HG03378 (cell line): ENCODE measurements around the gene APLNR.
"Not testable (repeated sequence)": the region's sequence is repeated elsewhere in the genome, so short reads cannot be mapped to it uniquely, and the experiment has no call there.

ENCODE experiments used
- ATAC-seq: cut with Tn5 transposase; IDR thresholded peaks from one replicate; pipeline ENCODE4 v1.9.1; 2021; ENCODE audit warnings: mild to moderate bottlenecking, moderate library complexity; ENCODE audit not compliant: unreplicated experiment

APLNR gene

GRCh38 chr11:57237204-57237681 lies at the start of gene APLNR:
TSS of gene APLNR (minus strand) at chr11:57237250. CDS start at chr11:57237004, 246 bp downstream.
- no peak for ATAC-seq

- ATAC-seq, result no peak
Observed at GRCh38 chr11:57283231-57283990, 46.4 kb upstream of the APLNR start.

GRCh38 chr11:57281546-57281945 lies 44.5 kb upstream of the APLNR start:
- ATAC-seq, result not testable (repeated sequence)

- no peak for ATAC-seq
Observed at GRCh38 chr11:57279116-57279515, 42.1 kb upstream of the APLNR start.

- no peak for ATAC-seq
Observed at GRCh38 chr11:57278721-57279095, 41.7 kb upstream of the APLNR start.

- ATAC-seq, result peak; percentile 85
Observed at GRCh38 chr11:57277845-57278720, 41.0 kb upstream of the APLNR start.

- ATAC-seq, result no peak
Observed at GRCh38 chr11:57276971-57277675, 40.1 kb upstream of the APLNR start.

GRCh38 chr11:57276169-57276970 lies 39.3 kb upstream of the APLNR start:
- no peak for ATAC-seq

- ATAC-seq, result no peak
Observed at GRCh38 chr11:57275582-57275981, 38.5 kb upstream of the APLNR start.

- no peak for ATAC-seq
Observed at GRCh38 chr11:57274904-57275498, 38.0 kb upstream of the APLNR start.

- no peak for ATAC-seq
Observed at GRCh38 chr11:57273448-57274058, 36.5 kb upstream of the APLNR start.

- no peak for ATAC-seq
Observed at GRCh38 chr11:57269571-57270021, 32.5 kb upstream of the APLNR start.

- no peak for ATAC-seq
Observed at GRCh38 chr11:57266157-57266556, 29.1 kb upstream of the APLNR start.

- no peak for ATAC-seq
Observed at GRCh38 chr11:57263351-57263750, 26.3 kb upstream of the APLNR start.

GRCh38 chr11:57262157-57262556 lies 25.1 kb upstream of the APLNR start:
- no peak for ATAC-seq

GRCh38 chr11:57260937-57261783 lies 24.1 kb upstream of the APLNR start:
- ATAC-seq, result no peak

- ATAC-seq, result no peak
Observed at GRCh38 chr11:57256119-57256518, 19.1 kb upstream of the APLNR start.

GRCh38 chr11:57255618-57256017 lies 18.6 kb upstream of the APLNR start:
- ATAC-seq, result no peak

GRCh38 chr11:57254631-57255030 lies 17.6 kb upstream of the APLNR start:
- no peak for ATAC-seq
